Spinal cord (tissue), 10 donors: ENCODE data around the gene PAK6. TPM values are rescaled to one million over a fixed set of nuclear protein-coding genes. Genes with fewer than 3 reads are reported as not detected.

ENCODE experiments used
- DNase-seq, 6 donors: peaks; one replicate each; pipeline versions ENCODE4 v3.0.0 to v3.0.0-alpha.2; 2013 to 2015; ENCODE audit warnings: low spot score in 6 of 6, low read depth in 4 of 6
- H3K27ac ChIP-seq: one replicate; pipeline ENCODE4 v1.5.1; 2013; ENCODE audit warnings: low read depth, low read length, control low read depth
- H3K27me3 ChIP-seq: one replicate; pipeline ENCODE4 v1.6.1; 2013; ENCODE audit warnings: low read length; ENCODE audit not compliant: control insufficient read depth, insufficient read depth
- H3K36me3 ChIP-seq: one replicate; pipeline ENCODE4 v1.6.1; 2013; ENCODE audit warnings: low read length; ENCODE audit not compliant: control insufficient read depth, insufficient read depth
- H3K4me1 ChIP-seq: one replicate; pipeline ENCODE4 v1.6.1; 2013; ENCODE audit warnings: low read length; ENCODE audit not compliant: control insufficient read depth, insufficient read depth
- H3K4me3 ChIP-seq: one replicate; pipeline ENCODE4 v1.5.1; 2013; ENCODE audit warnings: low read depth, low read length, control low read depth
- H3K9me3 ChIP-seq: one replicate; pipeline ENCODE4 v1.6.1; 2013; ENCODE audit warnings: low read length; ENCODE audit not compliant: control insufficient read depth, insufficient read depth
- WGBS: methylation state at CpG from one replicate; pipeline ENCODE4 v1.1.5; 2013; ENCODE audit warnings: missing lambda C conversion rate; ENCODE audit not compliant: insufficient coverage; 5-methylcytosine and 5-hydroxymethylcytosine counted together
- polyA plus RNA-seq, 2 donors: library from polyadenylated mRNA; unstranded; fragments of 120-200 nt; gene quantifications; one replicate each; pipeline ENCODE4 v1.2.1, GENCODE V29; 2013; ENCODE audit not compliant: insufficient read length in 2 of 2
- total RNA-seq, 2 donors: library from RNA; depleted of rRNA in 1 of 2; stranded (reverse); fragments of 120-200 nt in 1 of 2; fragments of >200 nt in 1 of 2; gene quantifications; one replicate each; pipeline versions ENCODE4 v1.2.3 to v1.2.4, GENCODE V29; 2013 to 2014
- donor health status: healthy.

PAK6 gene
- total and polyA plus RNA-seq, 4 donors = 4.4 to 25.7 (median 15.3) TPM

DNA sequence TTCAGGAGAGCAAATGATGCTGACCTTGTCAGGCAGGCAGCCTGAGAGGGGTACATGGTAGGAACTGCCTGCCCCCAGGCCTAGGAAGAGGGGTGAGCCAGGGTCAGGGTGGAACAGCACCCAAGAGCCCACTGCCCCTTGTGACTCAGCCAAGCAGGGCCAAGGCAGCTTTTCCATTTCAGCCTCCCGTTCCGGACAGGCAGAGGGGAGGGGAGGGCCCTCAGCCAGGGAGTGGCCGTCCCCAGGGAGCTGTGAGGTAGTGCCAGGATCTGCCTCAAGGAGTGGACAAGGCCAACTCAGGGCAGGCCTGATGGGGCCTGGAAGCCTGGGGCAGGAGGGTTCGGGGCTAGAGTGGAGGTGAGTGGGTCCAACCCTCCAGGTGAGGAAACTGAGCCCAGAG is 49.1 kb downstream of the PAK6 start:
- Histone ChIP-seq H3K27ac (no peak overlapping the region), H3K4me3 (no peak overlapping the region), H3K4me1 (peaks cover 50% of the 10 kb centered on the region), H3K9me3 (no peaks in the 10 kb centered on the region), H3K36me3 (peaks cover 13% of the 10 kb centered on the region), H3K27me3 (peaks cover 37% of the 10 kb centered on the region)
- no peak for DNase-seq
- WGBS = 70% methylated on average over 4 of the region's 4 CpGs

DNA sequence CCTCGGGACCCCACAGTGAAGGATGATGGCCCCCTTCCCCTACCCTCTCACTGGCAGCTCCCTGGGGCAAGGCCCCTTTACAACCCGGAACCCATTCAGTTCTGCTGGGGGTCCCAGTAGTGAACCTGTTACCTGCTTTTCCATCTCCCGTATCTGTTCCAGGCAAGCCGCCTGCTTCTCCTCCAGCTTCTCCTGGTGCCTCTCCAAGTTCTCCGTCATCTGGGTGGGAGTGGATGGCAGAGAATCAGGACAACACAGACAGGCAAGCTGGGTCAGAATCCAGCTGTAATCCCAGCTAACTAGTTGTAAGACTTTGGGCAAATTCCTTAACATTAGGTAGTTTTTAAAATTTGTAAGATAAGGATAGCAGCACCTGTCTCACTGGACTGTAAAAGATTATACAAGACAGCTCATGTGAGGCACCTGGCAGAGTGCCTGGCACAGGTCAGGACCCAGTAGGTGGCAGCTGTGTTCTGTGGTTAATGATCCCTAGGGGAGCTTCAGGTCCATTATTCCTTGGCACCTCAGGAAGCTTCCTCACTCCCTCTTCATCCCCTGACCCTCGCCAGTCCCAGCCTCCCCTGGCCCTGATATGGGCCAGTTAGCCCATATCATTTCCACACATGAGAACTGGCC is 50.4 kb downstream of the PAK6 start:
- no peak overlapping the region for H3K27ac ChIP-seq
- no peaks in the 10 kb centered on the region for H3K9me3 ChIP-seq
- peaks cover 52% of the 10 kb centered on the region for H3K4me1 ChIP-seq
- no peak for DNase-seq
- WGBS = 93% methylated on average over 6 of the region's 6 CpGs
- H3K36me3 ChIP-seq = peaks cover 13% of the 10 kb centered on the region
- H3K27me3 ChIP-seq = peaks cover 24% of the 10 kb centered on the region
- H3K4me3 ChIP-seq = no peak overlapping the region

DNA sequence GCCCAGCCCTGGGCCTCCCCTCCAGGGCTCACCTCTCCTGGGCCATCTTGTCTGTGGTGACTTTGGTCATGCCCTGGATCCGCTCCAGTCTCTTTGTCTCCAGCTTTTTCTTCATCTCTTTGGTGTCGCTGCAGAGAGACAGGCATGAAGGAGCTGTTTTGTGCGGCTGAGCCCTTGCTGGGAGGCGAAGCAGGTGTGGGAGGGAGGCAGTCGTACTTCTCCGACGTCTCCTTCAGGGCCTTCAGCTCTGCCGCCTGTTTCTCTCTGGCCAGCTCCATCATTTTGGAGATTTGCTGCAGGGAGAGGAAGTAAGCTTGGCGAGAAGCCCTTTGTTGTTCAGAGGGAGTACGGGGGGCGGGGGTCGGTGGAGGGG is 51.7 kb downstream of the PAK6 start:
- H3K27ac ChIP-seq = no peak overlapping the region
- H3K36me3 ChIP-seq = peaks cover 13% of the 10 kb centered on the region
- peaks cover 58% of the 10 kb centered on the region for H3K4me1 ChIP-seq
- 15% methylated on average over 10 of the region's 12 CpGs for WGBS
- DNase-seq = peak in 2 of 6 donors; percentile 56 to 67
- peaks cover 17% of the 10 kb centered on the region for H3K27me3 ChIP-seq
- H3K4me3 ChIP-seq = no peak overlapping the region
- H3K9me3 ChIP-seq = no peaks in the 10 kb centered on the region

DNA sequence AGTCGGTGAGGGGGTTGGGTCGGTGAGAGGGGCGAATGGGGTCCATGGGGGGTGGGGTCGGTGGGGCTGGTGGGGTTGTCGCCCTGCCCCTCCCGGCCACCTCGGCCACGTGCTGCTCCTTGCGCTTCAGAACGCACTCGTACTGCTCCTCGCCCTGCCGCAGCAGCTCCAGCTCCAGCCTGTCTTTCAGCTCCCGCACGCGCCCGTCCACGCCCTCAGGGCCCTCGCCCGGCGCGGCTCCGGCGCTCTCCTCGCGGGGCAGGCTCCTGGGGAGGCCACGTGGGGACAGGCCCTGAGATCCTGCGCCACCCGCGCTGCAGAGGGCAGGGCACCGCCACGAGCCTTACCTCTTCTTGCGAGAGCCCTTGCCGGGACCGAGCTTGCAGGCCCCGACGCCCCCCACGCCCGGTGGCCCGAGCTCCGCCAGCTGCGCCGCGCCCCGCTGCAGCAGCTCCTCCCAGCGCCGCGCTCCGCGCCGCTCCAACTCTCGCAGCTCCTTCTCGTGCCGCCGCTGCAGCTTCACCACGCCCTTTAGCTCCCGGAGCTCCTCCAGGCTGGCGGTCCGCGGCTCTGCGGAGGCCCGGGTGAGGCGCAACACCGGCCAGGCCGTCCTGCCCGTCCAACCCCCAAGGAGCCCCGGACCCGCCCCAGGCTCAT is 52.2 kb downstream of the PAK6 start:
- no peak overlapping the region for H3K27ac ChIP-seq
- peaks cover 17% of the 10 kb centered on the region for H3K27me3 ChIP-seq
- H3K36me3 ChIP-seq = peaks cover 12% of the 10 kb centered on the region
- H3K4me1 ChIP-seq = peaks cover 58% of the 10 kb centered on the region
- WGBS = 3% methylated on average over 67 of the region's 68 CpGs
- no peaks in the 10 kb centered on the region for H3K9me3 ChIP-seq
- peak overlapping the region; percentile 7 for H3K4me3 ChIP-seq
- peak in 2 of 6 donors; percentile 76 to 83 for DNase-seq

DNA sequence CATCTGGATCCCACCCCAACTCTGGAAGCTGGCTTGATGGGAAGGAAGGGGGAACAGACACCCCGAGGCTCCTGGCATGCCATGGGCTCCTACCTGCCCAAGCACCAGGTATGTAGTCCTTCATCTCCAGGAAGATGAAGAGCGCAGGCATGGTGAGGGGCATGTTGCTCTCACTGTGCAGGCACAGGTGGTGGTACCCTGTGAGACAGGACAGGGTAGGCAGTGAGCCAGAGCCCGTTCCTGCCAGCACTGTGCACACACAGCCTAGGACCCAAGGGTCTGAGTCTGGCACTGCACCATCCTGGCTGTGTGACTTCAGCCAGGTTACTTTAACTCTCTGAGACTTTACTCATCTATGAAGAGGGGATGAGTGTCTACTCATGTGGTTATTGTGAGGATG is 53.4 kb downstream of the PAK6 start:
- no peak overlapping the region for H3K4me3 ChIP-seq
- H3K27ac ChIP-seq = no peak overlapping the region
- DNase-seq = no peak
- H3K36me3 ChIP-seq = peaks cover 10% of the 10 kb centered on the region
- H3K9me3 ChIP-seq = no peaks in the 10 kb centered on the region
- WGBS = 92% methylated on average over 2 of the region's 3 CpGs
- H3K27me3 ChIP-seq = peaks cover 11% of the 10 kb centered on the region
- peaks cover 57% of the 10 kb centered on the region for H3K4me1 ChIP-seq

DNA sequence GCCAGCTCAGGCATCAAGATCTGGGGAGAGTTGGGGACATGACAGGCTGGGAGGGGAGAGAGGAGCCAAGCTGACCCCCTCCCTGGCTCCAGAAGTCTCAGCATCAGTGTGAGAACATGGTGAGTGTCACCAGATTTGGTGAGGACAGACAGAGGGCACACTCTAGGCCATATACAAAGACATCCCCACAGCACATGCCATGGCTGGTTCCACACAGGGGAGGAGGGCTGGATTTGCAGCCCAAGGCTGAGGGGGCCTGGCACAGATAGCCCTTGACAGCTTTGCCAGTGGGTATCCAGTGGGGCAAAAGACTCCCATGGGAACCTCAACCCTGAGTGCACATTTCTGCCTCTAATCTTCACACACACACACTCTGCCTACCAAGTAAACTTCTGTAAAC is 54.1 kb downstream of the PAK6 start:
- Histone ChIP-seq H3K9me3 (no peaks in the 10 kb centered on the region), H3K4me3 (no peak overlapping the region), H3K36me3 (peaks cover 9% of the 10 kb centered on the region), H3K27ac (no peak overlapping the region), H3K4me1 (peaks cover 57% of the 10 kb centered on the region), H3K27me3 (peaks cover 11% of the 10 kb centered on the region)
- DNase-seq = no peak

DNA sequence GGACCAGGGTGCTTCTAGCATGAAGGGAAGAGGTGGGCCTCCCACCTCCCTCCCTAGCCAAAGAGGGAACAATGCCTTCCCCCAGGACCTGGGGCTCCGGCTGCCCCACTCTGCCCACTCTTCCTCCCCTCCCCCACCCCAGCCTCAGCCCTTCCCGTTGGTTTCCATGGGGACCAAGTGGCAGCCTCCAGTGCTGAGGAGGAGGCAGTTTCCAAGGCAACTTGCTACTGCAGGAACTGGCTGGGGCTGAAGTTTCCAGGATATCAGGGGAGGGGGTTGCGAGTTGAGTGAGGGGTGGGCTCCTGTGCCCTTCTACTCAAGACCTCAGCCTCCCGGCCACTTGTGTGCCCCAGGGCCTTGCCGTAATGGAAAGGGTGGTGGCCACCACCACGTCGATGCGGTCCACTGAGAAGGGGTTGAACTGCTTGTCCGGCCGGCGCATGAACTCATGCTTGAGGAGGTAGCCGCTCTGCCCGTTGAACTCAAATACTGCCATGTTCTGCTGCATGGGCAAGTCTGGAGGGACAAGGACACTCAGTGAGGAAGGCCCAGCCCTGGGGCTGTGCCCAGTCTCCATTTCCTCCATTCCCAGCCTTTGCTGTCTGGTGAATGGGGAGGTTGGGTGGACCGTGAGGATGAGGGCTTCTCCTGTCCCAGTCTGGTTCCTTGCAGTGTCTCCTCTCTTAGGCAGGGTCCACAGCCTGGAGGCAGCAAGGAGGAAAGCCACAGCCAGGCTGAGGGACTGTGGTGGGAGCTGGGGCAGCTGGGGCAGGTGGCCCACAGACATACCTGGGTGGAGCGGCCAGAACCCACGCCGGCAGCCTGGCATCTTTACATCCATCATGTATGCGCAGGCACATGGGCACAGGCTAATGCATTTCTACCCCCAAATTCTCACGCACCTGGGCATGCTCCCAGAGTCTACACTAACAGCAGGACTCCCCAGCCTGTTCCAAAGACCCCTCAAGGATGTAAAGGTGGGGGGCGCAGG is 55.3 kb downstream of the PAK6 start:
- H3K27ac ChIP-seq = no peak overlapping the region
- H3K27me3 ChIP-seq = peaks cover 11% of the 10 kb centered on the region
- H3K36me3 ChIP-seq = no peaks in the 10 kb centered on the region
- no peak overlapping the region for H3K4me3 ChIP-seq
- WGBS = 47% methylated on average over 12 of the region's 20 CpGs
- peaks cover 57% of the 10 kb centered on the region for H3K4me1 ChIP-seq
- peak in 2 of 6 donors; percentile 83 to 88 for DNase-seq
- H3K9me3 ChIP-seq = no peaks in the 10 kb centered on the region

DNA sequence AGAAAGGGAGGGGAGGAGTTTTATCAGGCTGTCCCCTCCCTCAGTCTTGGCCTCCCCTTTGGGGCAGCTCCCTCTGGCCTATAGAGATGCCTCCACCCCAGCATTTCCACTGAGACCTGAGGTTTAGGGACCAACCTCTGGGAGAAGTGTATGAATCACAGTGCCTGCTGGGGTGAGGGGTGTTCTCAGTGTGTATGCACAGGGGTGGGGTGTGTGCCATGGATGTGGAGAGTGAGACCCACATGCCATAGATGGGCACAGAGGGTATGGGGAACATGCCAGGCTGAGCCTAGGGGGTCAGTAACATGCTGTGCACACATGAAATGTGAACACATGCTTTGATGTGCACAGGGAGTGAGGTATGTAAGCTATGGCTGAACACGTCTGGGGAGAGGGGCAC is 56.4 kb downstream of the PAK6 start:
- H3K27me3 ChIP-seq = peaks cover 9% of the 10 kb centered on the region
- no peak overlapping the region for H3K27ac ChIP-seq
- H3K4me3 ChIP-seq = no peak overlapping the region
- no peaks in the 10 kb centered on the region for H3K36me3 ChIP-seq
- no peaks in the 10 kb centered on the region for H3K9me3 ChIP-seq
- 88% methylated on average over 1 of the region's 1 CpG for WGBS
- peaks cover 54% of the 10 kb centered on the region for H3K4me1 ChIP-seq
- DNase-seq = no peak

DNA sequence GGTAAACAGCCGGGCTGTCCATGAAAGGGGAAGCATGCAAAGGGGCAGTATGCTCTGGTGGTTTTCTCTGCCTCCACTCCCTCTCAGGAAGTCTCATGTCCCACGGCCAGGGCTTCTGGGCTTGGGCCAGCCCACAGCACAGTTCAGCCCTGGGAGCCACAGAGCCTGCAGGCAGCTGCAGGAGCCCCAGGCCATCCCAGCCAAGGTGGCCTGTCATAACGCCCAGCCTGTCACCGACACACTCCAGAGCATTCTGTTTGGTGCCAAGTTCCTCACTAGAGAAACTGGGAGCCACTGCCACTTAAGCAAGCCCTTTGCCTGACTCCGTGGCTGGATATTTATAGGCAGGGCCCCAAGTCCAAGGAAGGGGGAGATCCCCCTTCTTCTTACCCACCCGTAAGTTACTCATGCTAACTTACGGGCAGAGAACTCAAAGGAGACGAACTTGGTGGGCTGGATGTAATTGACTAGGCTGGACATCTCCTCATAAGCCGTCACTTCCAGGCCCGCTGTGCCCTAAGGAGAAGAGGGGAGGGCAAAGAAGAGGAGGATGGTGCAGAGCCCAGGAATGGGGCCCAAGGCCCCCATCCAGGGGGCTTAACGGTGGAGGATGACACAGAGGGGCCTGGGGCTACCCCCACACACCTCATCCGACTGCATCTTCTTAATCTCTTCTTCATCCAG is 57.2 kb downstream of the PAK6 start:
- 34% methylated on average over 6 of the region's 12 CpGs for WGBS
- Histone ChIP-seq H3K27ac (no peak overlapping the region), H3K4me1 (peaks cover 47% of the 10 kb centered on the region), H3K4me3 (no peak overlapping the region), H3K36me3 (no peaks in the 10 kb centered on the region), H3K9me3 (no peaks in the 10 kb centered on the region), H3K27me3 (peaks cover 6% of the 10 kb centered on the region)
- DNase-seq = no peak
